Fibroblast of pulmonary artery (primary cell): ENCODE results near the gene TSHZ1.

Experiments
- DNase-seq: peaks from one replicate; pipeline ENCODE4 v3.0.0-alpha.2; 2010; ENCODE audit warnings: low read depth
- H3K4me3 ChIP-seq: replicated peaks from 2 replicates; pipeline ENCODE4 v1.5.1; 2011; ENCODE audit warnings: low read depth, mild to moderate bottlenecking, control low read depth, low read length, moderate library complexity
- TF ChIP-seq, protein P1 (sequence below): IDR thresholded peaks from 2 replicates; pipeline ENCODE4 v1.5.1; 2011; ENCODE audit warnings: mild to moderate bottlenecking, control low read depth, low read length, inconsistent platforms; ENCODE audit errors: missing control alignments

TSHZ1 gene

DNA sequence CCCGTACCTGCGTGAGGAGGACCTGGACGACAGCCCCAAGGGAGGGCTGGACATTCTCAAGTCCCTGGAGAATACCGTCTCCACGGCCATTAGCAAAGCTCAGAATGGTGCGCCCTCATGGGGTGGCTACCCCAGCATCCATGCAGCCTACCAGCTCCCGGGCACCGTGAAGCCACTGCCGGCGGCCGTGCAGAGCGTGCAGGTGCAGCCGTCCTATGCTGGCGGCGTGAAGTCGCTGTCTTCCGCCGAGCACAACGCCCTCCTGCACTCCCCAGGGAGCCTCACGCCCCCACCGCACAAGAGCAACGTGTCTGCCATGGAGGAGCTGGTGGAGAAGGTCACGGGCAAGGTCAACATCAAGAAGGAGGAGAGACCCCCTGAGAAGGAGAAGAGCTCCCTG lies 76.4 kb downstream of the TSHZ1 start:
- TF ChIP-seq, protein P1, sequence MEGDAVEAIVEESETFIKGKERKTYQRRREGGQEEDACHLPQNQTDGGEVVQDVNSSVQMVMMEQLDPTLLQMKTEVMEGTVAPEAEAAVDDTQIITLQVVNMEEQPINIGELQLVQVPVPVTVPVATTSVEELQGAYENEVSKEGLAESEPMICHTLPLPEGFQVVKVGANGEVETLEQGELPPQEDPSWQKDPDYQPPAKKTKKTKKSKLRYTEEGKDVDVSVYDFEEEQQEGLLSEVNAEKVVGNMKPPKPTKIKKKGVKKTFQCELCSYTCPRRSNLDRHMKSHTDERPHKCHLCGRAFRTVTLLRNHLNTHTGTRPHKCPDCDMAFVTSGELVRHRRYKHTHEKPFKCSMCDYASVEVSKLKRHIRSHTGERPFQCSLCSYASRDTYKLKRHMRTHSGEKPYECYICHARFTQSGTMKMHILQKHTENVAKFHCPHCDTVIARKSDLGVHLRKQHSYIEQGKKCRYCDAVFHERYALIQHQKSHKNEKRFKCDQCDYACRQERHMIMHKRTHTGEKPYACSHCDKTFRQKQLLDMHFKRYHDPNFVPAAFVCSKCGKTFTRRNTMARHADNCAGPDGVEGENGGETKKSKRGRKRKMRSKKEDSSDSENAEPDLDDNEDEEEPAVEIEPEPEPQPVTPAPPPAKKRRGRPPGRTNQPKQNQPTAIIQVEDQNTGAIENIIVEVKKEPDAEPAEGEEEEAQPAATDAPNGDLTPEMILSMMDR, result no peak
- DNase-seq, result no peak
- no peak overlapping the region for H3K4me3 ChIP-seq

DNA sequence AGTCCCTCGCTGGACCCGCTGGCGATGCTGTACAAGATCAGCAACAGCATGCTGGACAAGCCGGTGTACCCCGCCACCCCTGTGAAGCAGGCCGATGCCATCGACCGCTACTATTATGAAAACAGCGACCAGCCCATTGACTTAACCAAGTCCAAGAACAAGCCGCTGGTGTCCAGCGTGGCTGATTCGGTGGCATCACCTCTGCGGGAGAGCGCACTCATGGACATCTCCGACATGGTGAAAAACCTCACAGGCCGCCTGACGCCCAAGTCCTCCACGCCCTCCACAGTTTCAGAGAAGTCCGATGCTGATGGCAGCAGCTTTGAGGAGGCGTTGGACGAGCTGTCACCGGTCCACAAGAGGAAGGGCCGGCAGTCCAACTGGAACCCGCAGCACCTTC lies 77.1 kb downstream of the TSHZ1 start:
- TF ChIP-seq, protein P1, result no peak
- no peak overlapping the region for H3K4me3 ChIP-seq
- no peak for DNase-seq

DNA sequence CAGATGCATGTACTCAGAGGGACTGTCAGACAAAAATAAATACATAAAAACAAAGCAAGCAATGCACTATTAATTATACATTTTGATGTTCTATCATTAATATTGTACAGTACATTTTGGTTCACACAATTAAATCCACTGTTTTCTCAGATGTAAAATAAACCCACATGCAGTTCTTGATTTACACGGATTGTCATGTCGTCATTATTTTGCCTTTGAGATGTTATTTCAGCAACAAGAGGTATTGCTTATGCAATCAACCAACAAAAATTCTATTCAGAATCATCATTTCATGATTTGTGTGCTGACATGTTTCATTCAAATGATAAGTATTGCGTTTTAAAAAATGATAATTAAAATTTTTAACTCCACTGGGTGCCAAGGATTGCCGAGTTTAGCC lies 79.2 kb downstream of the TSHZ1 start:
- DNase-seq, result no peak
- TF ChIP-seq, protein P1, result no peak
- H3K4me3 ChIP-seq, result no peak overlapping the region

DNA sequence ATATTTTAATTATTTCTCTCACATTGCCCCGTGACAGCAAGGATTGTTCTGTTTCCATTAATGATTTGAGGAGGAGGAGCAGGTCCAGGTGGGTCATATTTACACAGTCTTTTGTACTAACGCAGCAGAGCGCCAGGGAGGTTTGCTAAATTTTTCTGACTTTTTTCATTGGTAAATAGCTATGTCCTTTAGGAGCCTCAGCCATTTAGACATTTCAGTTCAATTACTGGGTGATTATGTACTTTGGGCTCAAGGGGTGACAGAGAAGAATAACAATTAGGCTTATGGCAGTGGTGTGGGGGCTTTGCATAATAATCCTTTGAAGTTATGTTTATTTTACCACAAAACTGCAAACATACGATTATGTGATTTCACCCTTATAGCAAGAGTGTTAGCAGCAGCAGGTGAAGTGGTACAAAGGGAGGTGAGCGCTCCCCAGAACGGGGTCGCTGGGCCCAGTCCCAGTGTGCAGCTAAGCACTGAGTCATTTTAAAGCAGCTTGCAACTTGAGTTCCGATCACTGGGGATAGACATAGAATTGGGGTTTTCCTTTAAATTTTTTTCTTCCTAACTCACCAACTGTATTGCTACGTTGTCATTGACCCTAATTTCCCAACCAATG lies 80.3 kb downstream of the TSHZ1 start:
- DNase-seq, result no peak
- TF ChIP-seq, protein P1, result no peak
- no peak overlapping the region for H3K4me3 ChIP-seq

DNA sequence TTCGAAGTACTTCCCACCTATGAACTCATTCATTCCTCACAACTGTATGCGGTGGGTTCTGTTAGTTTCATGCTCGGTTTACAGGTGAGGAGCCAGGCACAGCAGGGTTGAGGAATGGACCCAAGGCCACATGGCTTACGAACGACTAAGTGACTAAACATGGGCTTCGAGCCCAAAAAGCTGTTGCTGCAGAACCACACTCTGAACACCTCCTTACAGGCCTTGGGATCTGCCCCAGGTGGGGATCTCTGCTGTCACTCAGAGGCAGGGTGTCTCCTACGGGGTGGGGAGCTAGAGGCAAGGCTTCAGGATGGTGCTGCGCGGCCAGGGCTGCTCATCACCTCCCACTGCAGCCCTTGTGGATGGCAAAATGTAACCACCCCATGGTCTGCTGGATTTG lies 80.9 kb downstream of the TSHZ1 start:
- TF ChIP-seq, protein P1, result no peak
- DNase-seq, result no peak
- H3K4me3 ChIP-seq, result no peak overlapping the region

DNA sequence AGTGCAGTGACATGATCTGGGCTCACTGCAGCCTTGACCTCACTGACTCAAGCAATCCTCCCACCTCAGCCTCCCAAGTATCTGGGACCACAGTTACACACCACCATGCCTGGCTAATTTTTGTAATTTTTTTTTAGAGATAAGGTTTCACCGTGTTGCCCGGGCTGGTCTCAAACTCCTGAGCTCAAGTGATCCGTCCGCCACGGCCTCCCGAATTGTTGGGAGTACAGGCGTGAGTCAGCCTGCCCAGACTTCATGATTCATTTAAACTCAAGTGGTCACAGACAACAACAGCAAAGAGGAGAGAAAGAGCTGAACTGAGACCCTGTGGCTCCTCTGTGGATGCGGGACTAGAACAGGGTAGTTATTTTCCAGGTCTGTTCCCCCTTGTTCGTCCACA lies 83.0 kb downstream of the TSHZ1 start:
- H3K4me3 ChIP-seq, result no peak overlapping the region
- DNase-seq, result no peak
- TF ChIP-seq, protein P1, result no peak

DNA sequence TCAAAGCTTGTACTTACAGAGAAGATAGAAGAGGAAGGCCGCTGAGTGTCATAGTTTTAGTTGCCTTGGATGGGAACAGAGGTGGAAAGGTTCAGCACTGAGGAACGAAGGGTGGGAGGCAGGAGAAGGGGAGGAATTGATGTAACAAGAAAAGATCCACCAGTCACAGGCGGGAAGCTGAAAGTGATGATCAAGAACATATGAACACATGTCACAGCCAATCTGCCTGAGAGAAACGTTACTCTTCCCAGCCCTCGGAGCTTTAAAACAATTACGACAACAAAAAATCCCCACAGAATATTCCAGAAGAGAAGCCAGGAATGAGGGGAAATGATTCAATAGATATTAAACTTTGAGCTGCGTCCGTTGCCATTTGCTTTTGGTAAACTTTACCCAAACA lies 87.1 kb downstream of the TSHZ1 start:
- DNase-seq, result no peak
- TF ChIP-seq, protein P1, result no peak

More for the DNA sequence above, 87.1 kb downstream of the TSHZ1 start:
- no peak overlapping the region for H3K4me3 ChIP-seq
